ENCODE data around the gene SOWAHC.
"Not testable (repeated sequence)": the region's sequence is repeated elsewhere in the genome, so short reads cannot be mapped to it uniquely, and the experiment has no call there.

The SOWAHC gene
- 2.3 reads per million in 2 donors for total RNA-seq

DNA sequence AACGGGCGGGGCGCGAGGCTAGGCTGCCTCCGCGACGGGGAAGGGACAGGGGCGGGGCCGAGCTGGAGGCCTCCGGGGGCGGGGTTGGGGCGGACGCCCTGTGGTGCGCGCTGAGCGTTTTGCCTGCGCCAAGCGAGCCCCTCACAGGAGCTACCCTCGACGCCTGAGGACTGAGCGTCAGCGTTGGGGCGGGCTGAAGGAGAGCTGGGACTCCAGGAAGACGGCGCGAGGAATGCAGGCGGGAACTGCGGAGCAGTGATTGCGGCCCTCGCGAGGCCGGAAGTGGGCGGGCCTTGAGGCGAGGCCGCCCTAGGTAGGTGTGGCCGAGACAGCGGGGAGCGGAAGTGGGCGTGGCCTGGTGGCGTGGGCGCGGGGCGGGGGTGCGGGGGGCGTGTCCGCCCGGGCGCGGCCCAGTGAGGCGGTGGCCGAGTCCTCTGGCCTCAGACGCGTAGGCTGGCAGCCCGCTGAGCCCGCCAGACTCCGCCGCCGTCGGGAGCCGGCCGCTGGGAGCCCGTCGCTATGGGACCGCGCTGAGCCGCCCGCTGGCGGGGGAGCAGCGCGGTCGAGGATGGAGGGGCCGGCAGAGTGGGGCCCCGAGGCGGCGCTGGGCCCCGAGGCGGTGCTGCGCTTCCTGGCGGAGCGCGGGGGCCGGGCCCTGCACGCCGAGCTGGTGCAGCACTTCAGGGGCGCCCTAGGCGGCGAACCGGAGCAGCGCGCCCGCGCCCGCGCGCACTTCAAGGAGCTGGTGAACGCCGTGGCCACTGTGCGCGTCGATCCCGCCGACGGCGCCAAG lies at the start of gene SOWAHC, which contains the start of gene SEPTIN10:
TSS of gene SOWAHC (plus strand) at position 443 of the 793 bp plus-strand sequence. CDS start at position 569, 126 bp downstream.
TSS of gene SEPTIN10 (minus strand) at position 45 of the 793 bp plus-strand sequence. CDS start 139 bp downstream, outside the sequence.
- peak; percentile 39 for DNase-seq

- DNase-seq = no peak
Measured at GRCh38 chr2:109575373-109575772, 38.8 kb upstream of the SOWAHC start.

DNA sequence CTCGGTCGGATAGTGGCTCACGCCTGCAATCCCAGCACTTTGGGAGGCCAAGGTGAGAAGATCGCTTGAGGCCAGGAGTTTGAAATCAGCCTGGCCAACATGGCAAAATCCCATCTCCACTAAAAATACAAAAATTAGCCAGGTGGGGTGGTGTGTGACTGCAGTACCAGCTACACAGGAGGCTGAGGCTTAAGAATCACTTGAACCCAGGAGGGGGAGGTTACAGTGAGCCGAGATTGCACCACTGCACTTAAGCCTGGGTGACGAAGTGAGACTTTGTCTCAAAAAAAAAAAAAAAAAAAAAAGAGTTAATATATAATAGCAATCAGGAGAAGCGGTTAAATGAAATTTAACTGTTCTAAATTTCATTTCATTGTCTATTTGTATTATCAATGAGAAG lies 36.5 kb upstream of the SOWAHC start:
- not testable (repeated sequence) for DNase-seq

DNA sequence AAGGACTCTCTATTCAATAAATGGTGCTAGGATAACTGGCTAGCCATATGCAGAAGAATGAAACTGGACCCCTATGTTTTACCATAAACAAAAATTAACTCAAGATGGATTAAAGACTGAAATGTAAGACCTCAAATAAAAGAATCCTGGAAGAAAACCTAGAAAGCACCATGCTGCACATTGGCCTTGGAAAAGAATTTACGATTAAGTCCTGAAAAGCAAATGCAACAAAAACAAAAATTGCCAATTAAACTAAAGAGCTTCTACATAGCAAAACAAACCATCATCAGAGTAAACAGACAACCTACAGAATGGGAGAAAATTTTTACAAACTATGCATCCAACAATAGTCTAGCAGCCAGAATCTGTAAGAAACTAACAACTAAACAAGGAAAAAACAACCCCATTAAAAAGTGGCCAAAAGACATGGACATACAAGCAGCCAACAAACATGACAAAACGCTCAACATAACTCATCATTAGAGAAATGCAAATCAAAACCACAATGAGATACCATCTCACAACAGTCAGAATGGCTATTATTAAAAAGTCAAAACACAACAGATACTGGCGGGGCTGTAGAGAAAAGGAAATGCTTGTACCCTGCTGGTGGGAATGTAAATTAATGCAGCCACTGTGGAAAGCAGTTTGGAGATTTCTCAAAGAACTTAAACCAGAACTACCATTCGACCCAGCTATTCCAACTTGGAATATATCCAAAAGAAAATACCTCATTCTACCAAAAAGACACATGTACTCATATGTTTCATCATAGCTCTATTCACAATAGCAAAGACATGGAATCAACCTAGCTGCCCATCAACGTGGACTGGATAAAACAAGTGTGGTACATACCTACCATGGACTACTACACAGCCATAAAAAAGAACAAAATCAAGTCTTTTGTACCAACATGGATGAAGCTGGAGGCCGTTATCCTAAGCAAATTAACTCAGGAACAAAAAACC lies 31.0 kb upstream of the SOWAHC start:
- DNase-seq = no peak

GRCh38 chr2:109586687-109587086 lies 27.5 kb upstream of the SOWAHC start:
- DNase-seq = no peak

- no peak for DNase-seq
Measured at GRCh38 chr2:109591206-109591605, 23.0 kb upstream of the SOWAHC start.

DNA sequence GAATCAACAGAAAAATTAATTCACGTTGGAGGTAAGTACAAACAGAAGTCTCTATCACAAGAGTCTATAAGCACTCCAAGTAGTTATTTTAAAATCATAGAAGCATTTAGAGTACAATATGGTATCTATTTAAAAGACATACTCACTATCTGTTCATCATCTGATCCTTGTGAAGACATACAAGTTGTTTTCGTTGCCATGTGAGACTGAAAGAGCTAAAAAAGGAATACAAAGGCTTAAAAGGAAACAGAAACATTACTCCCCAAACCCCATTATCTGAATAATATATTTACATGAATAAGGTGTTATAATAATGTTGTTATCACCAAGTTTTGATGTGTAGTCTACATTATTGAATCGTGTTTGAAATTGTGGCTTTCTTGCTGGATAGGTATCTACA lies 21.3 kb upstream of the SOWAHC start:
- DNase-seq = no peak

DNA sequence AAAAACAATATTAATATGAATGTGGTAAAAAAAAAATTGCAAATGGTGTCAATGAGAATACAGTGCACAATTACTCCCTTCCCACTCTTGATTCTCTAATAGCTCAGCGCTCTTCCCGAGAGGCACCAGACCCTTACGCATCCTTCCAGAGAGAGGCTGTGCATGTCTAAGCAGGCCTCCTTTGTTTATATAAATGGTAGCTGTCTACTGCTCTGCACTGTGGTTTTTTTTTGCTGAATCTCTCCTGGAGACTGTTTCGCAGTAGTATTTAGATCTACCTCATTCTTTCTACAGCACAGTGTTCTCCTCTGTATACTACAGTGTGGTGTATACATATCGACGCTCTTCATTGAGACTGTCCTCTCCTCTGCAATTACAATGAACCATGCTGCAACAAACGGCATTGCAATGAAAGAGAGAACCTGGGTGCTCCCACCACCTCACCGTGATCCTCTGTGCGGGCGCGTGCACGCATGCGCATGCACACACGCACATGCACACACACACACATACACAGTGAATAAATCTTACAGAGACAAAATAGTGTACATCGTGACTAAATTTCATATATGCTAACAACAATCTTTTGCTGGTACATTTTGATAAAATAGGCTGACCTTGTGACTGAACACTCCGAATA lies 19.8 kb upstream of the SOWAHC start:
- DNase-seq = no peak

- no peak for DNase-seq
Measured at GRCh38 chr2:109595644-109596043, 18.5 kb upstream of the SOWAHC start.

DNA sequence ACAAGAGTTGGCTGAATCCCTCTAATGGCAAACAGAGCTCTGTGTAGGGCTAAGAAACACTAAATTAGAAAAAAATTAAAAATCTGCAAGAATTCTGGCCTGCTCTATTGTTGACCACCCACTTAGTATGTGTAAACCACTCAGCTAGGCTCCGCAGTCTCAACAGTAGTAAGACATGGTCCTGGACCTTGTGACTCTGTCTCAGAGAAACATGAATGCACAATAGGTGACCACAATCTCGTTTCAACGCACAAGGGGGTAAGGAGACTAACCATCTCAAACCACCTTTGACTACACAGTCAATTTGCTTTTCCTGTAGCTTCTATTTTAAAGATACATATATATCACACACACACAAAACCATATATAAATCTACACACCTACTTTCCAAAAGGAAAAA lies 16.9 kb upstream of the SOWAHC start:
- DNase-seq = no peak

DNA sequence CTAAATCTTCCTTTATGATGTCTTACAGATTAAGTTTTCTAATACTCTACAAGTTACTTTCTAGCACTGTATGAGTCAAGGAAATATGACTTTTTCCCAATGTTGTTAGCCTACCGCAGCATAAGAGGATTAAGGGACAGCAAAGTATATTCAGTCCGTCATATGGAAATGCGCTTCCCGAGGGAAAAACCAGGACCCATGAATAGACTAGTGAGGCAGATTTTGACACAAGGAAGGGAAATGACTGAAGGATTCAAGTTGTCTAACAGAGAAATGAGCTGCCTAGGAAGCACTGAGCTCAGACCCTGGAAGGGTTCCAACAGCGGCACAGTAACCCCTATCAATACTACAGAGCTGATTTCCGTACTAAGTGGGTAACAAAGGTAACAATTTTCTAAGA lies 12.4 kb upstream of the SOWAHC start:
- DNase-seq = no peak

DNA sequence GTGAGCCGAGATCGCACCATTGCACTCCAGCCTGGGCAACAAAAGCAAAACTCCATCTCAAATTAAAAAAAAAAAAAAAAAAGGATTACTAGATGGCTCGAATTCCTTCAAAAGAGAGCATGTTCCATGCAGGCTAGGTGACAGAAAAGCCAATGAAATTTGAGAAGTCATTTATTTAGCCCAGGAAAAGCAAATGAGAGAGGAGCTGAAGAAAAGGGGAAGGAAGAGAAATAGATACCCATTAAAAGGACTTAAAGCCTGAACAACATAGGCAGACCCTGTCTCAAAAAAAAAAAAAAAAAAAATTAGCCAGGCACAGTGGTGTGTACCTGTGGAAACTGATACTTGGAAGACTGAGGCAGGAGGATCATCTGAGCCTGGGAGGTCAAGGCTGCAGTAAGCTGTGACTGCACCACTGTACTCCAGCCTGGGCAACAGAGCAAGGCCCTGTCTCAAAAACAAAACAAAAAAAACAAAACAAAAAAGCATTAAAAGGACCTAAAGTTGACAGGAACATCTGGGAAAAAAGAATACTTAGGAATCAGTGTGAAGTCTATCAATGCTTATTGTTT lies 11.5 kb upstream of the SOWAHC start:
- DNase-seq = no peak

DNA sequence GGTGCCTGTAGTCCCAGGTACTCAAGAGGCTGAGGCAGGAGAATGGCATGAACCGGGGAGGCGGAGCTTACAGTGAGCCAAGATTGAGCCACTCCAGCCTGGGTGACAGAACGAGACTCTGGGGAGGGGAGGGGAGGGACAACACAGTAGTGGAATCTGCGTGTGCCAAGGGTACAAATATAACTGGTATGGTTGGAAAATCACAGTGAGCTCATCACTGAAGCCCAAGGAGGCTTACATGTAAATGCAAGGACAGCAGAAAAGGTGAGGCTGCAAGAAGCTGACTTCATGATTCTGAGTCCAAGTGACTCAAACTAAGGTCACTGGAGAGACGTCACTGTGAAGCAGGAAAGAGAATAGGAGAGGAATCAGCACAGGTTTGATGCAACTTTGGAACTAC lies 9.6 kb upstream of the SOWAHC start:
- no peak for DNase-seq

- no peak for DNase-seq
Measured at GRCh38 chr2:109607766-109608165, 6.4 kb upstream of the SOWAHC start.

DNA sequence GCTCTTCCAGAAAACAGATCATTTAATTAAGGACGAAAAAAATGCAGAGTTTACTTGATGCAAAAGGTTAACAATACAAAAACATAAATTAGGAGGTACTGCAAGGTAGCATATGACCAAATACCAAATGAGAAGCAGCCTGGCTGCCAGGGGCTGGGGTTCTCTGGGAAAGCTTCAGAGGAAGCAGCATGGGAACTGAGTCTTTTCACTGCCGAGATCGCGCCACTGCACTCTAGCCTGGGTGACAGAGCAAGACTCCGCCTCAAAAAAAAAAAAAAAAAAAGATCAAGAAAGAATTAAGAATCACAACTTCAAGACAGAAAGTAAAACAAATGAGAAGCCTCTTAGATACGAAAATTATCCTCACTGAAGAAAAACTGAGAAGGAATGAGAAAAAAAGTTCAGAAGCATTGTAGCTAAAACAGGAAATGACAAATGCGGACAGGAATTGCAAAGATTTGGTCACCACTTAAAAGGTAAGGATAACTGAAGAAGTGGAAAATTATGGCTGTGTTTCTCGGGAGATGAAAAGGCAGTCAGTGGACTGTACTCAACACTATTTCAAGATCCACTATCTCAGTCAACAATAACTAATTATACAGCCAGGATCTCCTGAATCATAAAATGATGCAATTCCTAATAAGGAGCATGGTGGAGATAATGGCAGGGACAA lies 4.7 kb upstream of the SOWAHC start:
- no peak for DNase-seq

DNA sequence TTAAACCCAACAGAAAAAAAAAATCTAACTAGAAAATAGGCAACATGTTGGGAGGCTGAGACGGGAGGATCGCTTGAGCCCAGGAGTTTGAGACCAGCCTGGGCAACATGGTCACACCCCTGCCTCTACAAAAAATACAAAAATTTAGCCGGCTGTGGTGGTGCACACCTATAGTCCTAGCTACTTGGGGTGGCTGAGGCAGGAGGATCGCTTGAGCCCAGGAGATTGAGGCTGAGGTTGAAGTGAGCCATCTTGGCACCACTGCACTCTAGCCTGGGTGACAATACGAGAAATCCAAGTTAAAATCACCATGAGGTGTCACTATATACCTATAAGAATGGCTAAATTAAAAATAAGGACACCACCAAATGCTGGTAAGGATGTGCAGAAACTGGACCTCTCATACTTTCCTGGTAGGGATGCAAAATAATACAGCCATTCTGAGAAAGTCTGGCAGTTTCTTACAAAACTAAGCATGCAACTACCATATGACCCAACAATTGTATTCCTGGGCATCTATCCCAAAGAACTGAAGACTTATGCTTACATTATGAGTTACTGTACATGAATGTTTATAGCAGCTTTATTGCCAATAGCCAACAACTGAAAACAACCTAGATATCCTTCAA lies 2.6 kb upstream of the SOWAHC start:
- no peak for DNase-seq

DNA sequence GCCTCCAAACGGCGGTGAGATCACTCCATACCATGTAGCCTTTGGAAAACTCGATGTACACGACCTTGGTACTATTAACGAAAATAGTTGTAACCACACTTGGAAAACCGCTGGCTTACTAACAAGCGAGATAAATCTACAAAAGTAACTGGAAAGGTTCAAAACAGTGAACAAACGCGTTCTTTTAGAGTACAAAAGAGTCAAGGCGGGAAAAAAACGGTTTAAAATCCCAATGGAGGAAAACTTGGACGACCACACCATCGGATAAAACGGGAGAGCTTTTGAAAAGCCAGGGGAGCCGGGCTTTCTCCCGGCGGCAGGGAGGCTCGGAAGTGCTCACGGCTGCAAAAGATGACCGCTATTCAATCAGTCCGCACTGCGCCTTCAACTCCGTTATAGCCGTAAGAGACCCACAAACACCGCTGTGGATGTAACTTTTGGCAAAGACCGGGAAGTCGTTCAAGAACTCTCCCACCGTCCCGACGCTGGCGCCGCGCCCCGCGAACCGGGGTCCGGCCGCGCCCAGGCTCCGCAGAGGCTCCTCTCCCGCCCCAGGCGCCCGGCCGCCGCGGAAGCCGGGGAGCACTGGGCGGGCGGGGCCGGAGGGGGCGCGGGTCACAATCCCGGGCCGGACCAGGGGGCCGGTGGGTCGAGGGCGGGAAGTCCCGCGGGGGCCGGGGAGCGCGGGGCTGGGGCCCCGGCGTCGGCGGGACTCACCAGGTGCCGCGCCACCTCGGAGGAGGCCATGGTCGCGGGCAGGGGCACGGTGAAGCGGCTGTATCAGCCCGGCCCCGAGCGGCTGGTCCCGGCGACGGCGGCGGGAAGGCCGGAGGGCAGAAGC lies 863 bp upstream of the SOWAHC start:
- DNase-seq = no peak

- no peak for DNase-seq
Measured at GRCh38 chr2:109614715-109615636, 812 bp downstream of the SOWAHC start.

- DNase-seq = no peak
Measured at GRCh38 chr2:109615637-109616144, 1.5 kb downstream of the SOWAHC start.

Measured in activated gamma-delta T cell (primary cell).